GM12878 (cell line): Measurements from ENCODE around the gene EFHC1.

Experiments used
- ATF3 ChIP-seq: IDR thresholded peaks from 2 replicates; pipeline ENCODE4 v1.6.1; 2011; ENCODE audit warnings: low read depth, mild to moderate bottlenecking, low read length, moderate library complexity, borderline replicate concordance; ENCODE audit errors: extremely low read depth
- BACH1 ChIP-seq: fragments of 450-650 bp; IDR thresholded peaks from 2 replicates; pipeline ENCODE4 v1.6.1; 2017; ENCODE audit warnings: mild to moderate bottlenecking, borderline replicate concordance
- CEBPZ ChIP-seq: fragments of 150-350 bp; IDR thresholded peaks from 2 replicates; pipeline ENCODE4 v1.6.1; 2016; ENCODE audit warnings: low read depth, low read length
- CTCF ChIP-seq, 3 experiments: IDR thresholded peaks in 2 of 3; conservative IDR thresholded peaks in 1 of 3; 2 replicates each; pipeline ENCODE4 v1.5.1; 2011; ENCODE audit warnings: low read depth in 3 of 3, low read length in 3 of 3, mild to moderate bottlenecking in 3 of 3, control low read depth in 2 of 3, moderate library complexity in 2 of 3, inconsistent platforms in 1 of 3, mixed read lengths in 1 of 3; ENCODE audit not compliant: control insufficient read depth in 2 of 3, insufficient read depth in 1 of 3; ENCODE audit errors: extremely low read depth in 1 of 3
- GABPA ChIP-seq: IDR thresholded peaks from 2 replicates; pipeline ENCODE4 v1.6.1; 2014; ENCODE audit warnings: antibody characterized with exemption, low read depth, mild to moderate bottlenecking, inconsistent platforms
- HDAC2 ChIP-seq: fragments of 200-600 bp; sonication (generic); IDR thresholded peaks from 2 replicates; pipeline ENCODE4 v1.6.1; 2017
- NR2C2 ChIP-seq: IDR thresholded peaks from 2 replicates; pipeline ENCODE4 v1.6.1; 2011; ENCODE audit warnings: borderline replicate concordance, low read depth; ENCODE audit not compliant: control insufficient read depth, insufficient read length
- POLR2A ChIP-seq: IDR thresholded peaks from 2 replicates; pipeline ENCODE4 v1.6.1; 2011; ENCODE audit warnings: low read depth, mild to moderate bottlenecking, low read length
- RAD21 ChIP-seq: IDR thresholded peaks from 2 replicates; pipeline ENCODE4 v1.6.1; 2011; ENCODE audit warnings: mild to moderate bottlenecking, low read depth, low read length, moderate library complexity; ENCODE audit not compliant: insufficient read depth
- RELA ChIP-seq: fragments of 450-650 bp; IDR thresholded peaks from 2 replicates; pipeline ENCODE4 v1.8.0; 2014; ENCODE audit warnings: borderline replicate concordance; ENCODE audit not compliant: partially characterized antibody
- SPI1 ChIP-seq: IDR thresholded peaks from 2 replicates; pipeline ENCODE4 v1.6.1; 2011; ENCODE audit warnings: low read depth, mild to moderate bottlenecking, low read length, moderate library complexity, borderline replicate concordance; ENCODE audit not compliant: insufficient read depth
- SUZ12 ChIP-seq: fragments of 200-600 bp; sonication (generic); IDR thresholded peaks from one replicate; pipeline ENCODE4 v1.6.1; 2018; ENCODE audit warnings: antibody characterized with exemption, mild to moderate bottlenecking; ENCODE audit not compliant: unreplicated experiment
- USF1 ChIP-seq: IDR thresholded peaks from 2 replicates; pipeline ENCODE4 v1.6.1; 2011; ENCODE audit warnings: borderline replicate concordance, low read depth, mild to moderate bottlenecking, moderate library complexity, mixed read lengths, low read length; ENCODE audit not compliant: insufficient read depth; ENCODE audit errors: extremely low read length
- ZNF592 ChIP-seq: fragments of 450-650 bp; IDR thresholded peaks from 2 replicates; pipeline ENCODE4 v1.6.1; 2017; ENCODE audit warnings: mild to moderate bottlenecking, moderate library complexity

- no peak for TF ChIP-seq ZNF592
- no peak for TF ChIP-seq USF1
- TF ChIP-seq BACH1, result no peak
- TF ChIP-seq CEBPZ, result no peak
- no peak for TF ChIP-seq RAD21
- TF ChIP-seq SUZ12, result no peak
- TF ChIP-seq RELA, result no peak
- TF ChIP-seq GABPA, result no peak
- no peak for TF ChIP-seq CTCF (IDR thresholded peaks at IDR 0.05 in 2 of 3, conservative IDR thresholded peaks at IDR 0.05 in 1 of 3; ENCODE audit: control insufficient read depth in 2 of 3, extremely low read depth in 1 of 3, insufficient read depth in 1 of 3, low read depth in 3 of 3, low read length in 3 of 3)
- no peak for TF ChIP-seq HDAC2
- TF ChIP-seq NR2C2, result no peak
- no peak for TF ChIP-seq SPI1
- TF ChIP-seq POLR2A, result no peak
- no peak for TF ChIP-seq ATF3
Measured at GRCh38 chr6:52483671-52484003, 63.5 kb downstream of the EFHC1 start.
